AG09319 (cell line): ENCODE results near the gene ZNF705A.
"Not testable (repeated sequence)": the region's sequence is repeated elsewhere in the genome, so short reads cannot be mapped to it uniquely, and the experiment has no call there.

ENCODE experiments used
- DNase-seq: peaks from one replicate; pipeline ENCODE4 v3.0.0-alpha.2; 2010; ENCODE audit warnings: low read depth; ENCODE audit errors: extremely low read depth
- TF ChIP-seq, protein P1 (sequence below): IDR thresholded peaks from 2 replicates; pipeline ENCODE4 v1.5.1; 2011; ENCODE audit warnings: low read depth, mild to moderate bottlenecking, inconsistent platforms, low read length, moderate library complexity

ZNF705A gene

GRCh38 chr12:8156845-8157244, at the start of gene ZNF705A:
ZNF705A (plus strand) TSS chr12:8157015; CDS start chr12:8172626, 15,611 bp downstream.
- TF ChIP-seq, protein P1, sequence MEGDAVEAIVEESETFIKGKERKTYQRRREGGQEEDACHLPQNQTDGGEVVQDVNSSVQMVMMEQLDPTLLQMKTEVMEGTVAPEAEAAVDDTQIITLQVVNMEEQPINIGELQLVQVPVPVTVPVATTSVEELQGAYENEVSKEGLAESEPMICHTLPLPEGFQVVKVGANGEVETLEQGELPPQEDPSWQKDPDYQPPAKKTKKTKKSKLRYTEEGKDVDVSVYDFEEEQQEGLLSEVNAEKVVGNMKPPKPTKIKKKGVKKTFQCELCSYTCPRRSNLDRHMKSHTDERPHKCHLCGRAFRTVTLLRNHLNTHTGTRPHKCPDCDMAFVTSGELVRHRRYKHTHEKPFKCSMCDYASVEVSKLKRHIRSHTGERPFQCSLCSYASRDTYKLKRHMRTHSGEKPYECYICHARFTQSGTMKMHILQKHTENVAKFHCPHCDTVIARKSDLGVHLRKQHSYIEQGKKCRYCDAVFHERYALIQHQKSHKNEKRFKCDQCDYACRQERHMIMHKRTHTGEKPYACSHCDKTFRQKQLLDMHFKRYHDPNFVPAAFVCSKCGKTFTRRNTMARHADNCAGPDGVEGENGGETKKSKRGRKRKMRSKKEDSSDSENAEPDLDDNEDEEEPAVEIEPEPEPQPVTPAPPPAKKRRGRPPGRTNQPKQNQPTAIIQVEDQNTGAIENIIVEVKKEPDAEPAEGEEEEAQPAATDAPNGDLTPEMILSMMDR = no peak
- no peak for DNase-seq

DNA sequence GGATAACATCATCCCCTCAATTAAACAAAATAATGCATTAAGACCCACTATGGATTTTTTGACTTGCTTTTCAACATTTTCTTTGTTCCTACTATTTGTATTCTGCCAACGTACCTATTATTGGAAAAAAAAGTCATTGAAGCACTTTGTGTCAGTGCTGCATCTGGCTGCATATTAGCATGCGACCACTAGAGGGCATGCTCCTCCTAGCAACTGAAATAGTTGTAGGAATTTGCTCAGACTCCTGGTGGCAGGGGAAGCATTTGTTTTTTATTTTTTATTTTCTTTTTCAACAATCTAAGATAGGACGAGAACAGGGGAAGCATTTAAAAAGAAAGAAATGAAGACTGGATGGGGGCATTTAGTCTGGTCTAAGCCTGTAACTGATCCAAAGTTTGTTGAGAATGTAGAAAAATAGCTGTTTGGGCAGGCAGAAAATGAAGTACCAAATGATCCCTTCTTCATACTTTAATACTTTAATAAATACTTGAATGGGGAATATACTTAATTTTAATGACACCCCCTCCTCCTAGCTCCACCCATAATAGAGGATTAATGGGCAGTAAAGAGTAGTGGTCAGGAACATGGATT, 47.9 kb upstream of the ZNF705A start:
- DNase-seq = peak; percentile 54
- TF ChIP-seq, protein P1 = peak; percentile 99

DNA sequence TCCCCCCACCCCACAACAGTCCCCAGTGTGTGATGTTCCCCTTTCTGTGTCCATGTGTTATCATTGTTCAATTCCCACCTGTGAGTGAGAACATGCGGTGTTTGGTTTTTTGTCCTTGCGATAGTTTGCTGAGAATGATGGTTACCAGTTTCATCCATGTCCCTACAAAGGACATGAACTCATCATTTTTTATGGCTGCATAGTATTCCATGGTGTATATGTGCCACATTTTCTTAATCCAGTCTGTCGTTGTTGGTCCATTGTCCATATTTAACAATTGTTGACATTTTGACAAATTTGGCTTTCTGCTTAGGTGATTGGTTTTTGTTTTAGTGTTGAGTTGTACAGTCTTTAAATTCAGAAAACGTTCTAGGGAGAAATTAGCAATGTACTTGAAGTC, 43.7 kb upstream of the ZNF705A start:
- DNase-seq = not testable (repeated sequence)

DNA sequence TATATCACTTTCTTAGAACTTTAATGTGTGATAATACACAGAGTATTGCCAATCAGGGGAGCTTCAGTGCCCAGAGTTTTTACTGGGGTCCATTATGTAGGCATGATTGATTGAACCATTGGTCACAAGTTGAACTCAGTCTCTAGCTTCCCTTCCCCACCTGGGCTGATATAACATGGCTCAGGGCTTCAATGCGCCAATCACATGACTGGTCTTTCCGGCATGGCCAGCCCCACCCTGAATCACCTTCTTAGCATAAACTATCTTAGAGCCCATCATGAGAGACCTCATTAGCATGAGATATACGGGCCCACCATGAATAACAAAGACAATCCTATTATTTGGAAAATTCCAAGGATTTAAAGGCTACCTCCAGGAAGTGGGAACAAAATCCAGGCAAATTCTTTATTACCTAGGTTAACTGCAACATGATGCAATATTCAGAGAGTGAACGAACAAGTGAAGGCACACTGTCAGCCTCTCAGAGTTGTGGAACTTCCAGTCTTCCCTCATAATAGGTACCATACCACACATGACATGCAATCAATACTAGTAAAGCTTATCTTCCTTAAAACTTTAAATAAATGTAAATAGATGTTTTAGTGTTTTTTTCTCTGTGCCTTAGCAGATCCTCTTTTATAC, 36.6 kb upstream of the ZNF705A start:
- DNase-seq = no peak
- TF ChIP-seq, protein P1 = no peak

- DNase-seq = no peak
- TF ChIP-seq, protein P1 = no peak
Measured at GRCh38 chr12:8123124-8123912, 33.5 kb upstream of the ZNF705A start, which contains the start of gene CLEC4A. CLEC4A (plus strand) TSS chr12:8123617; CDS start chr12:8123879, 262 bp downstream.

GRCh38 chr12:8127138-8127537, 29.7 kb upstream of the ZNF705A start:
- DNase-seq = no peak
- TF ChIP-seq, protein P1 = no peak

GRCh38 chr12:8133636-8134397, 23.0 kb upstream of the ZNF705A start:
- not testable (repeated sequence) for DNase-seq

DNA sequence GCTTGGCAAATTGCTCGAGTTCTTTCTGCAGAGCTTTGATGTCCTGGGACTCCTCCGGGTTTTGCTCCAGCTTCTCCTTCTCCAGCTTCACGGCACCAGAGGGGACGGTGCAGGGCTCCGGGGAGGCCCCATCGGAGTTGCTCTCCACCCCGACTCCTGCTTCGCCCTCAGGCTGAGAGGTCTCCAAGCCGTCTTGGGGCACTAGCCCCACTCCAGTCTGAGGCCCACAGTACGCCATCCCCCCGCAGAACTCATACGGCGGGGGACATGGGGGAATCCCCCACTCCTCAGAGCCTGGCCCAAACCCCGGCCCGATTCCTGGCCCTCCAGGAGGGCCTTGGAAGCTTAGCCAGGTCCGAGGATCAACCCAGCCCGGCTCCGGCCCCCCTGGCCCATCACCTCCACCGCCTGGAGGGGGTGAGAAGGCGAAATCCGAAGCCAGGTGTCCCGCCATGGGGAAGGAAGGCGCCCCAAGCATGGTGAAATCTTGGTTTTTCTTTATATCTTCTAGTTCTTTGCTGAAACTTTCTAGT, 22.4 kb upstream of the ZNF705A start:
- DNase-seq = not testable (repeated sequence)

GRCh38 chr12:8141647-8142046, 15.2 kb upstream of the ZNF705A start:
- DNase-seq = not testable (repeated sequence)
